NCI-H524 (cell line): ENCODE data around the gene SOBP.
"Not testable (repeated sequence)": the region's sequence is repeated elsewhere in the genome, so short reads cannot be mapped to it uniquely, and the experiment has no call there.

ENCODE experiments used
- DNase-seq, 2 experiments: peaks; one replicate each; lab custom pipeline; 2025; lab: John Stamatoyannopoulos, UW

Gene SOBP, protein sequence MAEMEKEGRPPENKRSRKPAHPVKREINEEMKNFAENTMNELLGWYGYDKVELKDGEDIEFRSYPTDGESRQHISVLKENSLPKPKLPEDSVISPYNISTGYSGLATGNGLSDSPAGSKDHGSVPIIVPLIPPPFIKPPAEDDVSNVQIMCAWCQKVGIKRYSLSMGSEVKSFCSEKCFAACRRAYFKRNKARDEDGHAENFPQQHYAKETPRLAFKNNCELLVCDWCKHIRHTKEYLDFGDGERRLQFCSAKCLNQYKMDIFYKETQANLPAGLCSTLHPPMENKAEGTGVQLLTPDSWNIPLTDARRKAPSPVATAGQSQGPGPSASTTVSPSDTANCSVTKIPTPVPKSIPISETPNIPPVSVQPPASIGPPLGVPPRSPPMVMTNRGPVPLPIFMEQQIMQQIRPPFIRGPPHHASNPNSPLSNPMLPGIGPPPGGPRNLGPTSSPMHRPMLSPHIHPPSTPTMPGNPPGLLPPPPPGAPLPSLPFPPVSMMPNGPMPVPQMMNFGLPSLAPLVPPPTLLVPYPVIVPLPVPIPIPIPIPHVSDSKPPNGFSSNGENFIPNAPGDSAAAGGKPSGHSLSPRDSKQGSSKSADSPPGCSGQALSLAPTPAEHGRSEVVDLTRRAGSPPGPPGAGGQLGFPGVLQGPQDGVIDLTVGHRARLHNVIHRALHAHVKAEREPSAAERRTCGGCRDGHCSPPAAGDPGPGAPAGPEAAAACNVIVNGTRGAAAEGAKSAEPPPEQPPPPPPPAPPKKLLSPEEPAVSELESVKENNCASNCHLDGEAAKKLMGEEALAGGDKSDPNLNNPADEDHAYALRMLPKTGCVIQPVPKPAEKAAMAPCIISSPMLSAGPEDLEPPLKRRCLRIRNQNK

DNA sequence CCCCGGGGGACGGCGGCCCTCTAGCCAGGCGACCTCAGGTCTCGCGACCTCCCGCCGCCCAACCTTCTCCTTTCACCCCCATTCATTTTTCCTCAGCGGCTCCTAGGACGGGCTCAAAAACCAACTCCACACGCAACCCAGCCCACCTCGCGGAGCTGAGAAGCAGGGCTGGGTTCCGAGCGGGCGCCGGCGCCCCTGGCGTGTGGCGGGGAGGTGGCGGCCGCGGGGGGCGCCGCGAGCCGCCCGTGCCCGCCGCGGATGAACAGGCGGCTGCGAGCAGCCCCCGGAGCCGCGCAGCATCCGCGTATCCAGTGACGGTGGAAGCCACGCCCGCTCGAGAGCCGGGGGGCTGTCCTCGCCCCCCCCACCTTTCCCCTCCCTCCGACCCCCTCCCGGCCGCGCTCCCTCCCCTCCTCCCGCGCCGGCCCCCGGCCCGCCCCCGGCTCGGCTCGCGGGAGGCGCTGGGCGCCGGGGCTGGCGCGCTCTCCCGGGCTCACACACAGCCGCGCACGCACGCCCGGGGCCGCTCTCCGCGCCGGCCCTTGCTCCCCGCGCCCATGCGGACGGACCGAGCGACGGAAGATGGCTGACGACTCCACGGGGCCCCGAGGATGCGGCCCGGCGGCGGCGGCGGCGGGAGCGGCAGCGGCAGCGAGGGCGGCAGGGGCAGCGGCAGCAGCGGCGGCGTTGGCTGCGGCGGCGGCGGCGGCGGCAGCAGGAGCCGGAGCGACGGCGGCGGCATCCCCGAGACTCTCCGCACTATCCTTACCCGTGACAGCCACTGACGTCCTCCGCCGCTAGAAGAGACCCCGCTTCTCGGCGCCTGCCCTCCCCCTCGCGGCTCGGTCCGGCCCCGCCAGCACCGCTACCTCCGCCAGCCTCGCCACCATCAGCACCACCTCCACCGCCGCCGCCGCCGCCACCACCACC lies at the start of gene SOBP:
SOBP (plus strand) TSS at position 482 of the 930 bp plus-strand sequence. CDS start 500 bp downstream, outside the sequence.
- DNase-seq, result peak; percentile 49 to 82

DNA sequence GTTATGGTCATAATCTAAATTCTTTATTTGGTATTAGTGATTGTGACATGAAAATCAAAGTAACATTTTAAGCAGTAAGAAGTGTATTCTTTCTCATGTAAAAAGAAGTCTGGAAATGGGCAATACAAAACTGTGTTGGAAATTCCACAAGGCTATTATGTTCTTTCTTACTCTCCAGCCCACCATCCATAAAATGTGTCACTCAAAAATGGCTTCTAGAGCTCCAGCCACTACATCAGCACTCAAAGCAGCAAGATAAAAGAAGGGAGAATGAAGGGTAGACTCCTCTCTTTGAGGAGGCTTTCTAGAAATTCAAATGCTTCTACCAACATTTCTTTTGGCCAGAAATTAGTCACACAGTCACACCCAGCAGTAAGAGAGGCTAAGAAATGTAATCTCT lies 49.0 kb upstream of the SOBP start:
- DNase-seq, result no peak

DNA sequence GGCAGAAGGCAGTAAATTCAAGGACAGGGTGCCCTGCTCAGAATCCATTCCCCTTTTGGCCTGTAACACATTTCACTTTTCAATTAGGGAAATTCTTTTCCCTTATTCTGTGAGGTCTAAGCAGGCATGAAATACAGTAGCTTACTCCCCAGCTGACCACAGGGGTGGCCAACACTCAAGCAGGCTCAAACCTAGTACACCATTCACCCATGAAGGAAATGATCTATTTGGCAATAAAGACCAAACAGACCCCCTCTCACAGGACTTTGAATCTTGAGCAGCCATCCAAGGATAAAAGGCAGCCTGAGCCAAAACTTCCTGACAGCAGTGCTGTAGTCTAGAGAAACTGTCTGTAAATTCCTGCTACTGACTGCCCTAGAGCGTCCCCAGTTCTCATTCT lies 48.2 kb upstream of the SOBP start:
- no peak for DNase-seq

DNA sequence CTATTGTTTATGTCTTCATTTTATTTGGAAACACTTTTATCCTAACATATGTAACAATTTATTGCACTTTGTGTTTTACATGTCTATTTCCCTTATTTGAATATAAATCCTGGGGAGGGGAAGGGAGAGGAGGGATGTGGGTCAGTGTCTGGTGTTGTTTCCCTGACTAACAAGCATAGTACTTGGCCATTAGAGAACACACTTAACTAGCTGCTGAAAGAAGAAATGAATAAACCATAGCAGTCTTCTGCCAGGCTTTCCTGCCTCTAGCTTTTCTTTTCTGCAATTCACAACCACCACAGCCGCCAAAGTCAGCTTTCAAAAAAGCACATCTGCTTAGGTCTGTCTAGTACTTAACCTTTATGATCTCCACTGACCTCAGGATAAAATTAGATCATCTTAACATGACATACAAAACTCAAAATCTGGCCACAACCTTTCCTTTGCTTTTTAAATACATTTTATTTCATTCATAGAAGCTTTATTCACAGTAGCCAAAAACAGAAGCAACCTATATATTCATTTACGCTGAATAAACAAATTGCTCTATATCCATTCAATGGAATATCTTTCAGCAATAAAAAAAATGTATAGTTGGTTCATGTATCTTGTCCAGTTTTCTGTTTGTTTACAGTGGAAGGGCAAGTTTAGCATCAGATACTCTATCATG lies 46.8 kb upstream of the SOBP start:
- DNase-seq, result no peak

DNA sequence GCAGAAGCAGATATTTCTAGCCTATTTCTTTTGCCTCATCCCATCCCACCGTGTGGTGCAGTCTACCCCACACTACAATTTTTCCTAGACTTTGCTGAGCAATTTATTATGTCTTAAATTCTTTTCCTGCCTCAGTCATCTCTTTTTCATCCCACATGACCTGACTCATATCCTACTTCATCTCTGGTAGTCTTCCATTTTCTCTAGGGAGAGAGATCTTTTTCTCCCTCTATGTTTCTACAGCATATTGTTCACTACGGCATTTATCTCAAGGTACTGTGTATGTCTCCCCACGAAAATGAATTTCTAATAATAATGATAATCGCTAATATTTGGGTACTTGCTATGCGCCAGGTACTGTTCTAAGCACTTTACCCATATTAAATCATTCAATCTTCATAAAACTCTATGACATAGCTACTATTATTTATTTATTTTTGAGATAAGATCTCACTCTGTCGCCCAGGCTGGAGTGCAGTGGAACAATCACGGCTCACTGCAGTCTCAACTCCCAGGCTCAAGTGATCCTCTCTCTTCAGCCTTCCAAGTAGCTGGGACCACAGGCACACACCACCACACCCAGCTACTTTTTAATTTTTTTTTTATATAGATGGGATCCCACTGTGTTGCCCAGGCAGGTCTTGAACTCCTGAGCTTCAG lies 46.2 kb upstream of the SOBP start:
- no peak for DNase-seq

DNA sequence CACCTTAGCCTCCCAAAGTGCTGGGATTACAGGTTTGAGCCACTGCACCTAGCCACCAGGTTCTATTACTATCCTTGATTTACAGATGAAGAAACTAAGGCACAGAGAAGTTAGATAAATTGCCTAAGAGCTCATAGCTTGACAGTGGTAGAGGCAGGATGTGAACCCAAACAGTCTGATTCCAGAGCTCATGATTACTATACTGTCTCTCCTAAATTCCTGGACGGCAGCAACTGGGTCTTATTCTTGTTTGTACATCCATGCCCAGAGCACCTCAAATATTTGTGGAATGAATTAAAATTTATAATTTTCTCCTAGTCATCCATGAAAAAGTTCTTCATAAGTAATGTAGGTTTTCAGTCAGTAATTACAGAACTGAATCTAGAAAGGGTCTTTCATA lies 45.6 kb upstream of the SOBP start:
- no peak for DNase-seq

DNA sequence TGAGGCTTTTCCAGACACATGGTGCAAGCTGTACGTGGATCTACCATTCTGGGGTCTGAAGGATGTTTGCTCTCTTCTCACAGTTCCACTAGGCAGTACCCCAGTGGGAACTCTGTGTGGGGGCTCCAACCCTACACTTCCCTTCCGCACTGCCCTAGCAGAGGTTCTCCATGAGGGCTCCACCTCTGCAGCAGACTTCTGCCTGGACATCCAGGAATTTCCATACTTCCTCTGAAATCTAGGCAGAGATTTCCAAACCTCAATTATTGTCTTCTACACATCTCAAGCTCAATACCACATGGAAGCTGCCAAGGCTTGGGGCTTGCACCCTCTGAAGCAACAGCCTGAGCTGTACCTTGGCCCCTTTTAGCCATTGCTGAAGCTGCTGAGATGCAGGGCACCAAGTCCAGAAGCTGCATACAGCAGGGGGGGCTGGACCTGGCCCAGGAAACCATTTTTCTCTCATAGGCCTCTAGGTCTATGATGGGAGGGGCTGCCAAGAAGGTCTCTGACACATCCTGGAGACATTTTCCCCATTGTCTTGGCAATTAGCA lies 42.2 kb upstream of the SOBP start:
- DNase-seq, result no peak

DNA sequence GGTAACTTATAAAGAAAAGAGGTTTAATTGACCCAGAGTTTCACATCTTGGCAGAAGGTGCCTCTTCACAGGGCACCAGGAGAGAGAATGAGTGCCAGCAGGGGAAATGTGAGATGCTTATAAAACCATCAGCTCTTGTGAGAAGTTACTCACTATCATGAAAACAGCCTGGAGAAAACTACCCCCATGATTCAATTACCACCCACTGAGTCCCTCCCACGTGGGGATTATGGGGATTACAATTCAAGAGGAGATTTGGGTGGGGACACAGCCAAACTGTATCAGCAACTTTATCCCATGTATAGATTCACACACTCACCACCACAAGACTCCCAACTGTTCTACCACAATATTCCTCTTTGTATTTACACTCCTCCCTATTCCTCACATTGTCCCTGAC lies 41.1 kb upstream of the SOBP start:
- no peak for DNase-seq

DNA sequence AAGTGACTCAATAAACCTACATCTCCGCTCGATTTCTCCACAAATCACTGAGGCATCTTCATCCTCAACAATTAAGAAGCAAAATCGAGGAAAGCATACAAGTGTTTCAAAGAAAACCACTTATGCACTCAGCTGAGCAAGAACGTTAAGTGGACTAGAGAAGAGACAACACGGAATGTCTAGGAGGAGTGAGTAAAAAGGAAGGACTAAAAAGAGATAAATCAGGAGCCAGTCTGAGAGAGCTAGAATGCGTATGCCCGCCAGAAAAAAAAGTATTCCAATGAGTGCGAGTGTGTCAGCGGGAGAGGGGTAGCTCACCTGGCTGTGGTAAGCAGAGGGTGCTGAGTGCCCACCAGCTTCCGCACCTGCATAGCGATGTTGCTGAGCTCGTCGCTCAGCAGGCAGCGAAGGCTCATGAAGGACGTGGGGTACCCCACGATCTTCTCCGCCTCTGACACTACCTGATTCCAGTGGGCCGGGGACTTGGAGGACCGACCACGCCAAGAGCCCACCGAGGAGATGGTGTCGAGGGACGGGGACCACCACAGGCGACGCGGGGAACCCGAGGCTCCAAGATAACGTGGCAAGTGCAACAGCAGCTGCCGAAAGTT lies 31.1 kb upstream of the SOBP start:
- DNase-seq, result peak; percentile 56 to 57

DNA sequence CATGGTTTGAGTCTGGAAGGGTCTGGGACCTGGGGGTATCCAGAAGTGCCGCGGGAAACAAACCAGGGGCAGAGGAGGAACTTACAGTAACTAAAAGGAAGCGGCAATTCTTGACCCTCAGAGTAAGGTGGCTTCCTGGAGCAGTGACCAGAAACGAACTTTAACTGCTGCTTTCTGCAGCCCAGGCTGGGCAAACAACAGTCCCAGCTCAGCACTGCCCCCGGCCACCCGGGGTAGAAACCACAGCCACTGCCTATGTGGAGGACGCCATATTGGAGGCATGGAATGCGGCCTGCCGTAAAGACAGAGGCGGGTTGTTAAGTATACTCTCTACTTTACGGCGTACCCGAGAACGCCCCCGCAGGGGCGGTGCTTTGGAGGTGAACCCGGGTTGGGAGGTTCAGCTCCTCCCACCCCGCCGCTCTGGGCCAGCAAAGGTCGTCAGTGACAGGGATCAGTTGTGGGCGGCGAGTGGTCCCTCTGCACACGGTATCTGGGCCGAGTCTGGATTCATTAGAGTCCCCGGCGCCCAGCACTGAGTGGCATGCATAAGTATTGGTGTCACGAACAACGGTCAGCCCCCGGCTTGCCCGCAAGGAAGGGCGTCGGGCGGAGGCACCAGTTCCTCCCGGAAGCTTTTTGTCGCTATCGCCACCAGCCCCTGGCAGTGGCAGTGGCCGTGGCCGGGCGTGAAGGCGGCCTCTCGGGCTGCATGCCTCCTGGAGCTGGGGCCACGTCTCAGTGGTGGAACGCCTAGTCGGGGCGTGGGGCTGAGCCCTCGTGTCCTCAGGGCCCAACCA lies 30.4 kb upstream of the SOBP start, which contains the start of gene PDSS2:
PDSS2 (minus strand) TSS at position 282 of the 800 bp plus-strand sequence; CDS start at position 3, 279 bp downstream.
- DNase-seq, result peak; percentile 94 to 97

DNA sequence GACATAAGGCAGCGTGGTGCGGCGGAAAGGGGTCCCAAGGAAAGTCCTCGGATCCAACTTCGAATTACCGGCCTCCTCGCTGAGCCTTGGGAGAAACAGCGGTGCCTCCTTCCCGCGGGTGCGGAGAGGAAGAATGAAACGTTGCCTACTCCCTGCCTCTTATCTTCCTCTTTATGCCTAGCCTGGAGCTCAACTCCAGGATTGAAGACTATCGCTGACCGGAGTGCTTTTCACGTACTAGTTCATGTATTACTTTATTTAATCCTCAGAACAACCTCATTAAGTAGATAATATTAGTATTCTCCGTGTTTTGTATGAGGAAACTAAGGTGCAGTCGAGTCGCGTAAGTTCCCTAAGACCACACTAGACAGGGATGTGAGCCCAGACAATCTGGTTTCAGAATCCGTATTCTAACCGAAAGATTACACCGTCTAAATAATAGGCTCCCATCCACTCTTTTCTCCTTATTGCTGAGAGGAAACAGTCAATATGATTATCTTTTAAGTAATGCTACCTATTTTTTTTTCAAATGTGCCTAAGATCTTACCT lies 29.8 kb upstream of the SOBP start:
- DNase-seq, result peak in 1 of 2 experiments; percentile 29

DNA sequence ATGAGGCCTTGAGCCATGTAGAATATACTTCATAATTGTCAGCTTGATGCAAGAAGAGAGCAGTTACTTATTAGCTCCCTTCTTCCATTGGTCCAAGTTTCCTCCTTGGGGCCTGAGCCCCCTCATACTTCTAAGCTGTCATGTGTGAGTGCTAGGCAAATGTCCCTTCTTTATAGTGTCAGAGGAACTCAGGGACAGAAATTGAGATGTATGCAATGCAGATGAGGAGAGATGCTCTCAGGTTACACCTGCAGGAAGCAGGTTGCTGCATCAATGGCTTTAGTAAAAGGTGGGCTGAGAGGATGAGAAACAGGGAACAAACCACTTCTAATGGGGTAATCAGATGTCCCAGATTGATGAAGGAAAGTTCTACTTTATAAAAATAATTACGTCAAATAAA lies 23.9 kb upstream of the SOBP start:
- no peak for DNase-seq

DNA sequence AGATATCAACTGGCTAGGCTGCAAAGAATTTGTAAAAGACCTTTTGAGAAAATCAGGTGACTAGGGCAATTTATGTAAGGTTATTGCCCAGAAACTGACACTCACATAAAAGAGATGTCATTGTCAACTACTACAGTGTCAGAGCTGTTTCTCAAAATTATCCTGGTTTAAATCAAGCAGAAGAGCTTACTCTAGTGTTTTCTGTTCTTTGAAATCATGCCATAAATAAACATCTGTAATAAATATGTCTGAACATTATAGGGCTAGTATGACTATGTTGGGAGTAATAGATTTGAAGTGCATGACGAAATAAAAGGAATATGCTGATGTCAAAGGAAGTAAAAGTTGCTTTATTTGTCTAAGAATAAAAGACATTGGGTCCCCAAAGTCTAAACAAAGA lies 19.6 kb upstream of the SOBP start:
- no peak for DNase-seq

DNA sequence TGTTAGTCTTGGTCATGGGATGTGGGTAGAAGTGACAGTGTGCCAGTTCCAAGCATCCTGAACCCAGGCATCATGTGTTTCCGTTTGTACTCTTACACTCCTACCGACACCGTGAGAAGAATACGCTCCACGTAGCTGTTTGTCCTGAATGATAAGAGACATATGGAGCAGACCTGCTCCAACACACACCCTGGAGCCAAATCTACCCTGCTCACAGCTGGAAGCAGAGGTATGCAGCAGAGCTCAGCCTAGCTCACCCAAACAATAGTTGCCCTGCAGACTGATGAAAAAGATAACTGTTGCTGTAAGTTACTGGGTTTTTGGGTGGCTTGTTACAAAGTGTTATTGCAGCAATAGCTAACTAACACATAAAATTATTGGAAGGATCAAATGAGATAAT lies 16.3 kb upstream of the SOBP start:
- no peak for DNase-seq

DNA sequence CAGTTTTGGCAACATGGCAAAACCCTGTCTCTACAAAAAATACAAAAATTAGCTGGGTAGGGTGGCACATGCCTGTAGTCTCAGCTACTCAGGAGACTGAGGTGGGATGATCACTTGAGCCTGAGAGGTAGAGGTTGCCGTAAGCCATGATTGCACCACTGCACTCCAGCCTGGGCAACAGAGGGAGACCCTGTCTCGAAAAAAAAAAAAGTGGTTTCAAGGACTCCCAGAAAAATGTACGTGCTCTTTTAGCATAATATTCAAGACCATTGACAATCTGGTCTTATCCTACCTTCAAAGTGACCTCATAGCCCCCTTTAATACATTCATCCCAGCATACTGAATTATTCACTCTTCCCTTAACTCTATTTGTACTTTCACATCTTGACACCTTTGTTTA lies 14.6 kb upstream of the SOBP start:
- DNase-seq, result not testable (repeated sequence)

DNA sequence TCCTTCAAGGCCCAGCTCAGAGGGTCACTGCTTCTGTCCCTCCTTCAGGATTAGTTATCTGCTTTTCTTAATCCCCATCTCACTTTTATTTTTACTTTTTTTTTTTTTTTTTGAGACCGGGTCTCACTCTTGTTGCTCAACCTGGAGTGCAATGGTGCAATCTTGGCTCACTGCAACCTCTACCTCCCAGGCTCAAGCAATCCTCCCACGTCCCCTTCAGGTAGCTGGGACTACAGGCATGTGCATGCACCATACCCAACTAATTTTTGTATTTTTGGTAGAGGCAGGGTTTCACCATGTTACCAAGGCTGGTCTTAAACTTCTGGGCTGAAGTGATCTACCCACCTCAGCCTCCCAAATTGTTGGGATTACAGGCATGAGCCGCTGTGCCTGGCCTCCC lies 14.1 kb upstream of the SOBP start:
- not testable (repeated sequence) for DNase-seq

DNA sequence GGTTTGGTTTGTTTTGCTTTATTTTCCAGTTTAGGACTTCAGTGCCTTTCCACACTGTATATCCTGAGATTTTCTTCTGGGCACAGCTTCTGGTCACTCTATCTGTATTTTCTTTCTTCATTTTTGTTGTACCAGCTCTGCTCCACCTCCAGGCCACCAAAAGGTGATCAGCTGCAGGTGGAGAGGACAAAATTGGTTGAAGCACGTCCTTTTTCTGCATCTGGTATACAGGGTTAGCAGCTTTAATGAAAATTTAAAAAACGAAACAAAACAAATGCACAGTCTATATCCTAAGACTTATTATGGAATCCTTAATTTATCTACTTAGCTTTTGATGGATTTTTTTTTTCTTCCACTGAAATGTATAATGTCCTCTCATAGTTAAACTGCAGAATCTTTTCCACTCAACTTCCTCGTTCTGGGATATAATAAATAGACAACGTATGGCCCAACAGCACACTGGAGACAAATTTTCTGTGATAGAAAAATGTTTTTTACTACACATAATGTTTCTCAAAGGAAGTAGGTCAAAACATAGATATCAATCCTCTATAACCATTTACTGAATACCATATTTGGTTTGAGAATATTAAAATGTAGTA lies 10.7 kb upstream of the SOBP start:
- DNase-seq, result no peak

DNA sequence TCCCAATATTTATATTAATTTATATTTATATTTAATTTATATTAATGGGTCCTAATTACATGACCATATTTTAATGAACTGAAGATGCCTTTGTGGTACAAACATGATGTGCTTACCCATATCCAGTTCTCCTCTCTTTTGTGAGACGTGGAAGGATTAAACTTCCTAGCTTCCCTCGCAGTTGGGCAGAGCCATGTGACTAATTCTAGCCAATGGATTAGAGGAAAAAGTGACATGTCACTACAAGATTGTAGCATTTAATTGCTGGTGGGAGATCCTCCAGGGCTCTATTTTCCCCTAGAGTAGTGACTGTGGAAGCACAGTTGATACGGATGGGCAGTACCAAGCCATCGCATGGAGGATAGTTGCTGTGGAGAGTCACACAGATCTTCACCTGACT lies 4.8 kb upstream of the SOBP start:
- DNase-seq, result no peak
